CD8-positive, alpha-beta memory T cell (primary cell): Measurements from ENCODE around the gene NTSR2. TPM values are rescaled to one million over a fixed set of nuclear protein-coding genes. Genes with fewer than 3 reads are reported as not detected.

Experiments used
- CTCF ChIA-PET: fragments of 350-600 bp; sonication (Branson Sonifier 250); formaldehyde crosslinking; loops from one replicate; lab custom pipeline; 2021; ENCODE audit warnings: antibody characterized with exemption; lab: Charles Lee
- POLR2A ChIA-PET: fragments of 350-600 bp; sonication (Branson Sonifier 250); formaldehyde crosslinking; loops from one replicate; lab custom pipeline; 2021; ENCODE audit warnings: antibody characterized with exemption; lab: Charles Lee
- DNase-seq, 5 donors: peaks; one replicate each; pipeline versions ENCODE4 v3.0.0 to v3.0.0-alpha.2; 2020 to 2022; ENCODE audit warnings: mixed read lengths in 1 of 5
- H3K27ac ChIP-seq: one replicate; pipeline ENCODE4 v1.7.0; 2013; ENCODE audit warnings: low read depth, mild to moderate bottlenecking, low read length, moderate library complexity
- H3K27me3 ChIP-seq: 2 replicates; pipeline ENCODE4 v1.7.0; 2013; ENCODE audit warnings: low read length, mild to moderate bottlenecking; ENCODE audit not compliant: insufficient read depth, poor library complexity, severe bottlenecking
- H3K36me3 ChIP-seq: 2 replicates; pipeline ENCODE4 v1.7.0; 2013; ENCODE audit warnings: mild to moderate bottlenecking, low read length, moderate library complexity; ENCODE audit not compliant: insufficient read depth
- H3K4me1 ChIP-seq: 2 replicates; pipeline ENCODE4 v1.7.0; 2013; ENCODE audit warnings: mild to moderate bottlenecking, low read length, moderate library complexity; ENCODE audit not compliant: insufficient read depth
- H3K4me3 ChIP-seq: 2 replicates; pipeline ENCODE4 v1.7.0; 2013; ENCODE audit warnings: mild to moderate bottlenecking, low read length
- H3K9me3 ChIP-seq: 2 replicates; pipeline ENCODE4 v1.7.0; 2013; ENCODE audit warnings: mild to moderate bottlenecking, low read length
- H3K27ac Mint-ChIP-seq, 8 donors: one replicate each; pipeline ENCODE4 v1.8.0; 2020 to 2021; ENCODE audit warnings: mixed read lengths in 8 of 8, mild to moderate bottlenecking in 6 of 8, inconsistent platforms in 3 of 8, moderate library complexity in 3 of 8
- H3K27me3 Mint-ChIP-seq, 2 donors: one replicate each; pipeline ENCODE4 v1.8.0; 2020 to 2021; ENCODE audit warnings: mixed read lengths in 2 of 2, mild to moderate bottlenecking in 1 of 2, moderate library complexity in 1 of 2
- H3K36me3 Mint-ChIP-seq, 3 donors: one replicate each; pipeline ENCODE4 v1.8.0; 2020 to 2021; ENCODE audit warnings: mixed read lengths in 3 of 3, inconsistent platforms in 1 of 3, mild to moderate bottlenecking in 1 of 3
- H3K4me1 Mint-ChIP-seq, 3 donors: one replicate each; pipeline ENCODE4 v1.8.0; 2020 to 2021; ENCODE audit warnings: mixed read lengths in 3 of 3, inconsistent platforms in 1 of 3, mild to moderate bottlenecking in 1 of 3
- H3K4me3 Mint-ChIP-seq, 7 donors: one replicate each; pipeline ENCODE4 v1.8.0; 2020 to 2021; ENCODE audit warnings: mixed read lengths in 7 of 7, mild to moderate bottlenecking in 6 of 7, moderate library complexity in 4 of 7, inconsistent platforms in 2 of 7
- H3K9me3 Mint-ChIP-seq, 5 donors: one replicate each; pipeline ENCODE4 v1.8.0; 2020 to 2022; ENCODE audit warnings: mixed read lengths in 5 of 5, mild to moderate bottlenecking in 3 of 5, moderate library complexity in 2 of 5, inconsistent platforms in 1 of 5
- polyA plus RNA-seq: library from polyadenylated mRNA; unstranded; fragments of 300-500 nt; fragmentation: Illumina TruSeq; gene quantifications from one replicate; pipeline ENCODE4 v1.2.3, GENCODE V29; 2021
- total RNA-seq, 2 experiments: library from RNA; stranded (reverse); gene quantifications; one replicate each; pipeline ENCODE4 v1.2.3, GENCODE V29; 2021

NTSR2 gene
- total and polyA plus RNA-seq, 3 experiments from 2014 or later: not detected

- Histone ChIP-seq H3K36me3 (no peaks in the 10 kb centered on the region), H3K27ac (no peak overlapping the region), H3K4me3 (no peak overlapping the region), H3K4me1 (no peaks in the 10 kb centered on the region), H3K27me3 (peaks cover 10% of the 10 kb centered on the region), H3K9me3 (no peaks in the 10 kb centered on the region)
- Mint-ChIP-seq H3K36me3 (no peaks in the 10 kb centered on the region), H3K4me1 (peaks cover 0 to 5% (median 5%) of the 10 kb centered on the region in 3 donors), H3K27ac (peak overlapping the region in 1 of 8 donors; percentile 28), H3K9me3 (no peaks in the 10 kb centered on the region), H3K4me3 (no peak overlapping the region), H3K27me3 (peaks cover 31 to 71% of the 10 kb centered on the region in 2 donors)
- DNase-seq: no peak
- CTCF ChIA-PET: no interaction called here
- POLR2A ChIA-PET: interaction anchor here (0.7 kb wide), 1 partner anchor 12 kb away, joined by 4 read pairs; no protein-coding TSS in a partner anchor
These were observed 5.0 kb upstream of the NTSR2 start for GRCh38 chr2:11674983-11675382.

- no peaks in the 10 kb centered on the region for H3K36me3 Mint-ChIP-seq
- H3K9me3 Mint-ChIP-seq: peaks cover 0 to 5% (median 0%) of the 10 kb centered on the region in 5 donors
- H3K4me1 ChIP-seq: no peaks in the 10 kb centered on the region
- H3K9me3 ChIP-seq: no peaks in the 10 kb centered on the region
- H3K4me3 Mint-ChIP-seq: no peak overlapping the region
- peaks cover 0 to 5% (median 5%) of the 10 kb centered on the region in 3 donors for H3K4me1 Mint-ChIP-seq
- no peaks in the 10 kb centered on the region for H3K36me3 ChIP-seq
- ChIA-PET POLR2A (no interaction called here), CTCF (no interaction called here)
- H3K4me3 ChIP-seq: no peak overlapping the region
- peaks cover 35 to 66% of the 10 kb centered on the region in 2 donors for H3K27me3 Mint-ChIP-seq
- H3K27me3 ChIP-seq: peaks cover 11% of the 10 kb centered on the region
- no peak for DNase-seq
- no peak overlapping the region for H3K27ac Mint-ChIP-seq
- H3K27ac ChIP-seq: no peak overlapping the region
These were observed 2.4 kb upstream of the NTSR2 start for GRCh38 chr2:11672407-11672806.

- H3K4me1 Mint-ChIP-seq: peaks cover 1 to 5% (median 5%) of the 10 kb centered on the region in 3 donors
- CTCF ChIA-PET: no interaction called here
- no peak overlapping the region for H3K27ac Mint-ChIP-seq
- DNase-seq: no peak
- POLR2A ChIA-PET: no interaction called here
- peaks cover 0 to 5% (median 2%) of the 10 kb centered on the region in 5 donors for H3K9me3 Mint-ChIP-seq
- peaks cover 18 to 32% of the 10 kb centered on the region in 2 donors for H3K27me3 Mint-ChIP-seq
- Histone ChIP-seq H3K27me3 (peaks cover 11% of the 10 kb centered on the region), H3K27ac (no peak overlapping the region), H3K36me3 (no peaks in the 10 kb centered on the region), H3K4me3 (no peak overlapping the region), H3K4me1 (no peaks in the 10 kb centered on the region), H3K9me3 (no peaks in the 10 kb centered on the region)
- H3K36me3 Mint-ChIP-seq: no peaks in the 10 kb centered on the region
- no peak overlapping the region for H3K4me3 Mint-ChIP-seq
These were observed 1.9 kb downstream of the NTSR2 start for GRCh38 chr2:11667866-11668637.

- Histone ChIP-seq H3K27me3 (peaks cover 11% of the 10 kb centered on the region), H3K27ac (no peak overlapping the region), H3K36me3 (no peaks in the 10 kb centered on the region), H3K9me3 (no peaks in the 10 kb centered on the region), H3K4me1 (no peaks in the 10 kb centered on the region), H3K4me3 (no peak overlapping the region)
- peaks cover 1 to 5% (median 5%) of the 10 kb centered on the region in 3 donors for H3K4me1 Mint-ChIP-seq
- ChIA-PET CTCF (no interaction called here), POLR2A (no interaction called here)
- H3K4me3 Mint-ChIP-seq: no peak overlapping the region
- DNase-seq: no peak
- no peak overlapping the region for H3K27ac Mint-ChIP-seq
- H3K27me3 Mint-ChIP-seq: peaks cover 21 to 32% of the 10 kb centered on the region in 2 donors
- H3K9me3 Mint-ChIP-seq: peaks cover 1 to 8% (median 3%) of the 10 kb centered on the region in 5 donors
- H3K36me3 Mint-ChIP-seq: no peaks in the 10 kb centered on the region
These were observed 2.8 kb downstream of the NTSR2 start for GRCh38 chr2:11667194-11667593.

GRCh38 chr2:11665510-11666362, 4.3 kb downstream of the NTSR2 start:
- H3K4me1 ChIP-seq: no peaks in the 10 kb centered on the region
- no peaks in the 10 kb centered on the region for H3K36me3 Mint-ChIP-seq
- no peak overlapping the region for H3K27ac ChIP-seq
- POLR2A ChIA-PET: no interaction called here
- peaks cover 1 to 5% (median 5%) of the 10 kb centered on the region in 3 donors for H3K4me1 Mint-ChIP-seq
- no peaks in the 10 kb centered on the region for H3K36me3 ChIP-seq
- no peak overlapping the region for H3K4me3 Mint-ChIP-seq
- no peak overlapping the region for H3K27ac Mint-ChIP-seq
- no peaks in the 10 kb centered on the region for H3K9me3 ChIP-seq
- peaks cover 2 to 11% (median 5%) of the 10 kb centered on the region in 5 donors for H3K9me3 Mint-ChIP-seq
- CTCF ChIA-PET: interaction anchor here (1.2 kb wide), 1 partner anchor 114 kb away, joined by 3 read pairs; no protein-coding TSS in a partner anchor
- DNase-seq: no peak
- H3K27me3 ChIP-seq: peaks cover 7% of the 10 kb centered on the region
- peaks cover 21 to 43% of the 10 kb centered on the region in 2 donors for H3K27me3 Mint-ChIP-seq
- no peak overlapping the region for H3K4me3 ChIP-seq

- Mint-ChIP-seq H3K27ac (no peak overlapping the region), H3K27me3 (peaks cover 22 to 40% of the 10 kb centered on the region in 2 donors), H3K36me3 (no peaks in the 10 kb centered on the region), H3K4me3 (no peak overlapping the region), H3K4me1 (peaks cover 0 to 1% (median 0%) of the 10 kb centered on the region in 3 donors), H3K9me3 (peaks cover 2 to 11% (median 5%) of the 10 kb centered on the region in 5 donors)
- Histone ChIP-seq H3K4me3 (no peak overlapping the region), H3K36me3 (no peaks in the 10 kb centered on the region), H3K27ac (no peak overlapping the region), H3K9me3 (no peaks in the 10 kb centered on the region), H3K27me3 (peaks cover 1% of the 10 kb centered on the region), H3K4me1 (no peaks in the 10 kb centered on the region)
- POLR2A ChIA-PET: no interaction called here
- no peak for DNase-seq
- CTCF ChIA-PET: no interaction called here
These were observed 5.0 kb downstream of the NTSR2 start for GRCh38 chr2:11665028-11665427.

- Mint-ChIP-seq H3K27me3 (peaks cover 19 to 49% of the 10 kb centered on the region in 2 donors), H3K27ac (no peak overlapping the region), H3K9me3 (peaks cover 0 to 9% (median 3%) of the 10 kb centered on the region in 5 donors), H3K36me3 (no peaks in the 10 kb centered on the region), H3K4me1 (peaks cover 0 to 1% (median 0%) of the 10 kb centered on the region in 3 donors), H3K4me3 (no peak overlapping the region)
- no peaks in the 10 kb centered on the region for H3K4me1 ChIP-seq
- no peak overlapping the region for H3K4me3 ChIP-seq
- H3K36me3 ChIP-seq: no peaks in the 10 kb centered on the region
- POLR2A ChIA-PET: no interaction called here
- H3K9me3 ChIP-seq: no peaks in the 10 kb centered on the region
- CTCF ChIA-PET: no interaction called here
- no peak overlapping the region for H3K27ac ChIP-seq
- H3K27me3 ChIP-seq: no peaks in the 10 kb centered on the region
- DNase-seq: no peak
These were observed 6.6 kb downstream of the NTSR2 start for GRCh38 chr2:11663427-11663826.
